T-helper 2 cell (primary cell): ENCODE measurements around the gene UTP20.
"Not testable (repeated sequence)": the region's sequence is repeated elsewhere in the genome, so short reads cannot be mapped to it uniquely, and the experiment has no call there.

Experiments
- DNase-seq, 5 experiments: peaks; one replicate each; pipeline versions ENCODE4 v3.0.0 to v3.0.0-alpha.2; 2012 to 2022

UTP20 gene

GRCh38 chr12:101327546-101327945 is 47.6 kb downstream of the UTP20 start:
- DNase-seq, result no peak

GRCh38 chr12:101328917-101329316 is 49.0 kb downstream of the UTP20 start:
- DNase-seq, result no peak

DNA sequence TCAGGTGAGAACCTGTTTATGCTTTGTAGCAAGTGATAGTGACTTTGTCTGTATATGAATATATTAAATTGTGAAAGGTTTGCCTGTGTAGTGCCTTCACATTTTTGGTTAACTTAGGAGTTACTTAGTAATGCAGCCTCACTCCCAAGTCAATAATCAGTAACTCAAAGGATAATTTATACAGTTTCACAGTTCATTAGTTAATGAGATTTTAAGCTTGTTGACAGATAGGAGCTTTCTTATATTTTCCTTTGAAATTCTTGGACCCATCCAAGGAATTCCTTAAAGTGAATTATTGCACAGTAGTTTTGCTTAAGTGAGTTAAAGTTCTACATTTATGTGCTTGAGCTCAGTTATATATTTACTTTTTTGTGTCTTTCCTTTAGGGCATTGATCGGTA is 50.7 kb downstream of the UTP20 start:
- DNase-seq, result no peak

GRCh38 chr12:101336437-101336836 is 56.5 kb downstream of the UTP20 start:
- DNase-seq, result no peak

DNA sequence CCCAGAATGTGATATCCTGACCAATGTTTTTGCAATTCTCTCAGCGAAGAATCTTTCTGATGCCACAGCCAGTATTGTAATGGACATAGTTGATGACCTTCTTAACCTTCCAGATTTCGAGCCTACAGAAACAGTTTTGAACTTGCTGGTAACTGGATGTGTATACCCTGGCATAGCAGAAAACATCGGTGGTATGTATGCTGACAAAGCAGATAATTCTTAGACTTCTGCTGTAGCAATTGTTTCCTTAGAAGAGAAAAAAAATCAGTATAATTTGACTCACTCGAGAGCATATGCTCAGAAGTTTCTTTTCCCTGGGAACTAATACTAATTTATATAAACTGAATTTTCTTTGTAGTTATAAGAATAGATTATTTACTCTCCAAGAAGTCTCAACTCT is 58.2 kb downstream of the UTP20 start:
- DNase-seq, result no peak

- no peak for DNase-seq
These were observed 64.0 kb downstream of the UTP20 start for GRCh38 chr12:101343893-101344292.

DNA sequence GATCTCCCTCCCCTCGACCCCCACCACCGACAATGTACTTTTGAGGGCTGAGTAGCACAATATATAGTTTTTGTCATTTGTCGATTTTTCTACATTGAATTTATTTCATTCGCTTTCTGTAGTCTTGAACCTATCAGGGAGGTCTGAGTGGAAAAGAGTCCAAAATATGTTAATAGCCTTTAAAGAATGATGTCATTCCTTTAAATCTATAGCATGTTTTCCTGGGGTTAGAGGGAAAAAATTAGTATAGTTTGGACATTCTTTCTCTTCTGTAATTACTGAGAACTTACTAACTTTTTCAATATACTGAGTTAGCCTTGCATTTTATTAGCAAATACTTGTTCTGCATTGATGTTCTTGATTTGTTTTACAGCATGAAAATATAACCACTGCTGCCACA is 71.8 kb downstream of the UTP20 start:
- DNase-seq, result no peak

DNA sequence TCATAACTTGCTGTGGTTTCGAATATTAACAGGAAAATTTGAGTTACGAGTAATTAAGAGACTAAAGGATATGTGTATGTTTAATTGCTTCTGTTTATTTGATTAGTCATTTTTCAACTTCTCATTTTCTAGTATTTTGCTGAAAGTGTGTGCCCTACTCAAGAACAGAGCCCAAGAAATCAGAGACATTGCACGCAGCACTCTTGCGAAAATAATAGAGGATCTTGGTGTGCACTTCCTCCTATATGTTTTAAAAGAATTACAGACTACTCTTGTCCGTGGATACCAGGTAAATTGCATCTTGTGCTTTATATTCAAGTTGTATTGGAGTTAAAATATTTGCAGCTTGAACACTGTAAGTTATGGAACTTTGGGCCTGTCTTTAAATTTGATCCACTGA is 76.9 kb downstream of the UTP20 start:
- DNase-seq, result no peak

DNA sequence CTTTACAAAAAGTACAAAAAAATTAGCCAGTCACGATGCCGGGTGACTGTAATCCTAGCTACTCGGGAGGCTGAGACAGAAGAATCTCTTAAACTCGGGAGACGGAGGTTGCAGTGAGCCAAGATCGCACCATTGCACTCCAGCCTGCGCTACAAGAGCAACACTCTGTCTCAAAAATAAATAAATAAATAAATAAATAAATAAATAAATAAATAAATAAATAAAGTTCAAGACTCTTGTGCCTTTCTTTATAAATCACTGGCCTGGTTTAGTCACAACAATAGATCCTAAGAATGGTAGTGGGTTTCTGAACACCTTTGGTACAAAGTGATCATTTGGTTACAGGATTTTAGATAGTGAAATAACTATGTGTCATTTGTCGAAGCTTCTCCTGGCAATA is 81.5 kb downstream of the UTP20 start:
- DNase-seq, result no peak

GRCh38 chr12:101368016-101368415 is 88.1 kb downstream of the UTP20 start:
- DNase-seq, result no peak

DNA sequence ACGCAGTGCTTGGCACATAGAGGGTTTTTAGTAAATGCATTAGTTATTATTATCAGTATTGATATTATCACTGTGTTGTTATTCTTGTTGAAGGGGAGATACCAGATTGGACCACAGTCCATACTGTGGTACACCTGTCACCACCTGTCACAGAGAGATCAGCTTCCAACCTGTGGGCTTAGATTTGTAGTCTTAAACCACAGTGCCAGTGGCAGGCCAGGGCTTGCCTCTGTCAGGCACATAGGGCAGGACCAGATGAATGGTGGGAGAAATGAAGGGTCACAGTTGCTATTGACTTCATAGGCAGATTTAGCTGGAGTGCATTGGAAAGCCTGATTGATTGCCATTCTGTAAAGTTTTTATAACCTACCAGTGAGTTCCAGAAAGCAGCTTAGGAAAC is 92.5 kb downstream of the UTP20 start:
- no peak for DNase-seq

DNA sequence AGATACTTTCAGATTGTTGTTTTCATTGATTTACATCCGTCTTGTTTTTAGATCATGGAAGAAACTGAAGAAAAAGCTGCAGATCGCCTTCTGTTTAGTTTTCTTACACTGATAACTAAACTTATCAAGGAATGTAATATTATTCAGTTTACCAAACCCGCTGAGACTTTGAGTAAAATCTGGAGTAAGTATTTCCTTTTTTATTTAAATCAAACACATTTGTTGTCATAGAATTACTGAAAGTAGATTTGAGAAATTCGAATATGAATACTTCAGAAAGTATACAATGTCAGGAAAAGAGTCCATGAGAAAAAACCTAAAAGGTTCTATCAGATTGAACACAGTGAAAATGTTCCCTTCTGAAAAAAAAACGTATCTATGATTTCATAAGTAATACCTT is 95.7 kb downstream of the UTP20 start:
- peak in 1 of 5 experiments; percentile 3 for DNase-seq

GRCh38 chr12:101379149-101379548 is 99.2 kb downstream of the UTP20 start:
- no peak for DNase-seq

- not testable (repeated sequence) for DNase-seq
These were observed 111.3 kb downstream of the UTP20 start for GRCh38 chr12:101391181-101391580.

- peak in 2 of 5 experiments; percentile 4 to 31 for DNase-seq
These were observed 127.1 kb downstream of the UTP20 start for GRCh38 chr12:101407049-101407435.

- DNase-seq, result peak; percentile 43 to 82 (median 62)
These were observed 127.8 kb downstream of the UTP20 start, which contains the start of gene ARL1 for GRCh38 chr12:101407436-101408345. ARL1 (minus strand) TSS chr12:101407772; CDS start chr12:101407645, 127 bp downstream.

- not testable (repeated sequence) for DNase-seq
These were observed 130.3 kb downstream of the UTP20 start for GRCh38 chr12:101410169-101410568.

DNA sequence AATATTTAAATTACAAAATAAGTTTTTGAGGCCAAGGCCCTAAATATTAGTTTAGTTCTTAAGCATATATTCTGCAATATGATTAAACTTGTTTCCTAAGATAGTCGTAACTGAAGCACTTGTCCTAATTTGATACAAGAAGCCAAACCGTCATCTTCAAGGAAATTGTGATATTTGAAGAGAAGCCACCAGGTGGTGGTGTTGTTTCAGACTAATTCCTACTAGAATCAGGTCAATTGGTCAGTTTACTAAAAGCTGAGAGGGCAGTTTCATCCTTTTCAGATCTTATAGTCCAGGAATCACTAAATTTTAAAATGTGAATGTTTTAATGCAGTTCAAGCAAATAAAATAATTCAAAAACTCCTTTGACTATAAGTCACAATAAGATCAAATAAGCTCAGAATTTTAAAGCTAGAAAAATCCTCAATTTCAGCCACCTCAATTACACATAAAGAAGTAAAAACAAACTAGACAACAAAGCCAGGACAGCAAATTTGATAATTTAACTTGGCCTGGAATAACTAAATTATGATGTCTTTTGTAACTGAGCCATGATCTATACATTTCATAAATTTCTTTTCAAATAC is 134.7 kb downstream of the UTP20 start:
- peak in 1 of 5 experiments; percentile 20 for DNase-seq

DNA sequence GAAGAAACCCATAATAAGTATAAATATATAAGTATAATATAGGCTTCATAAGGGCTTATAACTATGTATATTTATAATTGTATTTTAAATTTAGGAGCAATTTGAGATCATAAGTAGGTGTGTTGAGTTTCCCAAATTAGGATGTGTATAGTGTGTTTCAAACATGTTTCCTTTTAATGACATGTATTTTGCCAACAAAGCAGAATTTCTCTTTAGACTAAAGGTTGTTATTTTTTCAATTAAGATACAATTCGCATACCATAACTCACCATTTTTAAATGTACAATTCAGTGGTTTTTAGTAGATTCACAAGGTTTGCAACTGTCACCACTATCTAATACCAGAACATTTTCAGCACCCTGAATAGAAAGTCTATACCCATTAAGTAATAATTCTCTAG is 135.3 kb downstream of the UTP20 start:
- DNase-seq, result no peak

DNA sequence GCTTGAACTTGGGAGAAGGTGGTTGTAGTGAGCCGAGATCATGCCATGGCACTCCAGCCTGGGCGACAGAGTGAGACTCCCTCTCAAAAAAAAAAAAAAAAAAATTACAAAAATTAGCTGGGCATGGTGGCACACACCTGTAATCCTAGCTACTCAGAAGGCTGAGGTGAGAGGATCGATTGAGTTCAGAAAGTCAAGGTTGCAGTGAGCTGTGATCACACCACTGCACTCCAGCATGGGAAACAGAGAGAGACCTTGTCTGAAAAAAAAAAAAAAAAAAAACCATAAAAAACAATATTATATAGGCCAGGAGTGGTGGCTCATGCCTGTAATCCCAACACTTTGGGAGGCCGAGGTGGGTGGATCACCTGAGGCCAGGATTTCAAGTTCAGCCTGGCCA is 142.2 kb downstream of the UTP20 start:
- not testable (repeated sequence) for DNase-seq

GRCh38 chr12:101424620-101425019 is 144.7 kb downstream of the UTP20 start:
- no peak for DNase-seq

- no peak for DNase-seq
These were observed 150.6 kb downstream of the UTP20 start for GRCh38 chr12:101430456-101430855.

- DNase-seq, result no peak
These were observed 156.2 kb downstream of the UTP20 start for GRCh38 chr12:101436136-101436535.
